Karpas-422 (cell line): ENCODE data around the gene ANXA7. TPM values are rescaled to one million over a fixed set of nuclear protein-coding genes. Genes with fewer than 3 reads are reported as not detected.

Source experiments
- DNase-seq: peaks from one replicate; pipeline ENCODE4 v3.0.0-alpha.2; 2015
- H2AFZ ChIP-seq: fragments of 200-600 bp; sonication (generic); 2 replicates; pipeline ENCODE4 v1.6.1; 2014; ENCODE audit warnings: antibody characterized with exemption, low read length, mixed read lengths
- H3K27ac ChIP-seq: fragments of 200-600 bp; sonication (generic); 2 replicates; pipeline ENCODE4 v1.5.1; 2014; ENCODE audit warnings: mild to moderate bottlenecking, low read length, moderate library complexity
- H3K27me3 ChIP-seq: fragments of 200-600 bp; sonication (generic); 2 replicates; pipeline ENCODE4 v1.6.1; 2014; ENCODE audit warnings: low read length, mixed read lengths
- H3K36me3 ChIP-seq: fragments of 200-600 bp; sonication (generic); 2 replicates; pipeline ENCODE4 v1.6.1; 2014; ENCODE audit warnings: low read length, mixed read lengths; ENCODE audit not compliant: insufficient read depth
- H3K4me1 ChIP-seq: fragments of 200-600 bp; sonication (generic); 2 replicates; pipeline ENCODE4 v1.6.1; 2014; ENCODE audit warnings: mild to moderate bottlenecking, low read length, mixed read lengths
- H3K4me2 ChIP-seq: fragments of 200-600 bp; sonication (generic); 2 replicates; pipeline ENCODE4 v1.6.1; 2014; ENCODE audit warnings: low read length, low read depth, mild to moderate bottlenecking; ENCODE audit not compliant: poor library complexity, severe bottlenecking
- H3K4me3 ChIP-seq: fragments of 200-600 bp; sonication (generic); 2 replicates; pipeline ENCODE4 v1.5.1; 2014; ENCODE audit warnings: mild to moderate bottlenecking, antibody characterized with exemption, low read length, mixed read lengths
- H3K79me2 ChIP-seq: fragments of 200-600 bp; sonication (generic); 2 replicates; pipeline ENCODE4 v1.6.1; 2014; ENCODE audit warnings: mild to moderate bottlenecking, low read length, mixed read lengths
- H3K9ac ChIP-seq: fragments of 200-600 bp; sonication (generic); 2 replicates; pipeline ENCODE4 v1.6.0; 2014; ENCODE audit warnings: low read length
- H3K9me2 ChIP-seq: fragments of 200-600 bp; sonication (generic), shearing (Covaris generic); replicated peaks from 2 replicates; pipeline ENCODE4 v1.6.0; 2014; ENCODE audit warnings: mild to moderate bottlenecking, low read length, moderate library complexity; ENCODE audit not compliant: insufficient read depth
- H3K9me3 ChIP-seq: fragments of 300-700, 200-600 bp; sonication (generic); 2 replicates; pipeline ENCODE4 v1.6.1; 2014; ENCODE audit warnings: low read length, mixed read lengths
- H4K20me1 ChIP-seq: fragments of 200-600 bp; sonication (generic); 2 replicates; pipeline ENCODE4 v1.6.1; 2014; ENCODE audit warnings: mild to moderate bottlenecking, antibody characterized with exemption, low read length, low read depth; ENCODE audit not compliant: insufficient read depth
- total RNA-seq: library from RNA; depleted of rRNA; stranded (reverse); fragments of >200 nt; shearing (Covaris generic); gene quantifications from 2 replicates; pipeline ENCODE4 v1.2.3, GENCODE V29; 2014; ENCODE audit warnings: low replicate concordance

The ANXA7 gene
- total RNA-seq, 1 experiment from 2014 or later = 90.9 TPM

DNA sequence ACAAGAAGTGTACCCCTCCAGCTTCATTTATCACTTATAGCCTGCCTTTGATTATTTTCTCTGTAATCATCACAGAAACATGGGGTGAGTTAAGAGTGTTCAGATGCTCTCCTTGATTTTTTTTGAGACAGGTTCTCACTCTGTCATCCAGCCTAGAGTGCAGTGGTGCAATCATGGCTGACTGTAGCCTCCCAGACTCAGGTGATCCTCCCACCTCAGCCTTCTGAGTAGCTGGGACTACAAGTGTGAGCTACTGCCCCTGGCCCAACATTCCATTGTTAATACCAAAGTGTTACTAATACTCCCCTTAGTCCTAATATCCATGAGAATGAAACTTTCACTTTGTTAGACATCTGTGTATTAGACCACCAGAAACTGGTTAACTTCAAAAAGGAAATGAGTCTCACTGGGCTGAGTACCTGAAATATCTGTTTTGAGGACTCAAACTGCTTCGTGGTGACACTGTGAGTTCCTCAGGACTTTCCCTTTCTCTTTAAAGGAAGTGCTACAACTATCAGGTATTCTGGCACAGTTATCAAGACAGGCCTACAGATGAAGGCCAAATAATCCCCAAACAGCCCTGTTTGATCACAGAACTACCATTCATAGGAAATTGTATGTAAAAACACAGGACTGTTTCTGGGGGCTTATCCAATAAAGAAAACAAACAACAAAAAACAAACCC, 34.7 kb downstream of the ANXA7 start:
- DNase-seq = no peak
- Histone ChIP-seq H3K79me2 (0 out of 2 replicates have a peak, but pooled peaks cover 2% of the 10 kb centered on the region), H3K4me3 (no peak overlapping the region), H3K9ac (no peak overlapping the region), H2AFZ (no peak overlapping the region), H4K20me1 (no peaks in the 10 kb centered on the region), H3K27me3 (no peaks in the 10 kb centered on the region), H3K36me3 (peaks cover 59% of the 10 kb centered on the region), H3K4me1 (no peaks in the 10 kb centered on the region), H3K9me2 (no peaks in the 10 kb centered on the region), H3K4me2 (no peak overlapping the region), H3K9me3 (no peaks in the 10 kb centered on the region), H3K27ac (no peak overlapping the region)

DNA sequence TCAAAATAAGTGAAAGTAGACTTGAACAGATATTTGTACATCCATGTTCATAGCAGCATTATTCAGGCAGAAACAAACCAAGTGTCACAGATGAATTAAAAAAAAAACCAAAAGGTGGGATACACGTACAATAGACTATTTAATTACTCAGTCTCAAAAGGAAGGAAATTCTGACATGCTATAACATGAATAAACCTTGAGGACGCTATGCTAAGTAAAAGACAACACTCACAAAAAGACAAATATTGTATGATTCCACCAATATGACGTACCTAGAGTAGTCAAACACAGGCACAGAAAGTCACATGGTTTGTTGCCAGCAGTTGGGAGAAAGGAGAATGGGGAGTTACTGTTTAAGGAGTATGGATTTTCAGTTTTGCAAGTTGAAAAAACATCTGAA, 37.2 kb downstream of the ANXA7 start:
- Histone ChIP-seq H3K4me2 (no peak overlapping the region), H3K4me3 (no peak overlapping the region), H2AFZ (no peak overlapping the region)

DNA sequence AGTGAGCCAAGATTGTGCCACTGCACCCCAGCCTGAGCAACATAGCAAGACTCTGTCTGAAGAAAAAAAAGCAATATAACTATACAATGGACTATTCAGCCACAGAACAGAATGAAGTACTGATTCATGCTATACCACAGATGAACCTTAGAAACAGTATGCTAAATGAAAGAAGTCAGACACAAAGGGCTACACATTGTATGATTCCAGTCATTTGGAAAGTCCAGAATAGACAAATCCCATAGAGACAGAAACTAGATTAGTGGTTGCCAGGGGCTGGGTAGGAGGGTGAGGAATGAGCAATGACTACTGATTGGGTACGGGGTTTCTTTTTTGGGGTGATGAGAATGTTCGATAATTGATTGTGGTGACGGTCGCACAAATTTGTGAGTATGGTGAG, 45.6 kb downstream of the ANXA7 start:
- H3K9ac ChIP-seq = no peak overlapping the region
- H2AFZ ChIP-seq = no peak overlapping the region
- H3K4me3 ChIP-seq = no peak overlapping the region
- H3K79me2 ChIP-seq = no peaks in the 10 kb centered on the region
- no peaks in the 10 kb centered on the region for H3K9me3 ChIP-seq
- H3K27me3 ChIP-seq = no peaks in the 10 kb centered on the region
- H3K4me2 ChIP-seq = no peak overlapping the region
- H3K27ac ChIP-seq = no peak overlapping the region
- H4K20me1 ChIP-seq = no peaks in the 10 kb centered on the region
- no peaks in the 10 kb centered on the region for H3K9me2 ChIP-seq
- no peaks in the 10 kb centered on the region for H3K4me1 ChIP-seq
- DNase-seq = no peak
- peaks cover 40% of the 10 kb centered on the region for H3K36me3 ChIP-seq

More for the DNA sequence above, 37.2 kb downstream of the ANXA7 start:
- Histone ChIP-seq H3K79me2 (0 out of 2 replicates have a peak, but pooled peaks cover 4% of the 10 kb centered on the region), H3K9me3 (no peaks in the 10 kb centered on the region), H3K9me2 (no peaks in the 10 kb centered on the region), H3K27me3 (no peaks in the 10 kb centered on the region), H3K9ac (no peak overlapping the region), H3K36me3 (peaks cover 51% of the 10 kb centered on the region), H3K4me1 (no peaks in the 10 kb centered on the region), H4K20me1 (no peaks in the 10 kb centered on the region), H3K27ac (no peak overlapping the region)
- DNase-seq = no peak

DNA sequence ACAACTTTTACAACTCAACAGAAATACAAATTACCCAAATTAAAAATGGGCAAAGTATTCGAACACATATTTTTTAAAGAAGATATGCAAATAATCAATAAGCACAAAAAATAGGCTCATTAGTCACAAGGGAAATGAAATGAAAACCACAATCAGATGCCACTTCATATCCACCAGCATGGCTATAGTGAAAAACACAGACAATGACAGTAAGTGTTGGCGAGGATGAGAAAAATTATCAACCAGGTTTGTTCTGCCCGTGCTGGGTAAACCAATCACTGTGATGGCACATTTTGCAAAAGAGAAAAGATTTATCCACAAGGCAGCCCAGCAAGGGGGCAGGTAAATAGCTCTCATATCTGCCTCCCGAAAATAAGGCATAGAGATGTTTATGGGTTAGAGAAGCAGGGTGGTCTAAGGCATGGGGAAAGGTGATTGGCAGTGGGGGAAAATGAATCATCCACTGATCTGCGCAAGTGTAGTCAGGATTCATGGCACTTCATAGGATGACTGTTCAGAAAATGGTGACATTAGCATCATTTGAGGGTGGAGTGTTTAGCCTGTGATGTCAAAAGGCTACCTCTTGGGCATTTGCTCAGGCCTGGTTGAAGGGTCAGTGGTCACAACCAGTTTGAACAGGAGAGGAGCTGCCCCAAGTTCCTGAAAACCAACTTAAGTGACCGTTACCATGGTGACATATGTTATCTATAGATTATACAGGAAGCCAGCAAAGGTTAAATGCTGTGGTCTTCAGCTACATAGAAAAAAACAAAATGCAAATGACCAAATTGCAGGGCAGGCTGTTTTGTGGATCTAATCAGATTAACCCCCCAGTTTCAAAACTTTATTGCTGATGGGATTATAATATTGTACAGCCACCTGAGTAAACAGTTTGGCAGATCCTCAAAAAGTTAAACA, 47.2 kb downstream of the ANXA7 start:
- Histone ChIP-seq H2AFZ (no peak overlapping the region), H3K27me3 (no peaks in the 10 kb centered on the region), H3K27ac (no peak overlapping the region), H3K4me2 (no peak overlapping the region), H3K36me3 (peaks cover 40% of the 10 kb centered on the region), H3K9me2 (no peaks in the 10 kb centered on the region), H3K4me1 (no peaks in the 10 kb centered on the region), H3K9ac (no peak overlapping the region), H3K9me3 (no peaks in the 10 kb centered on the region), H3K79me2 (no peaks in the 10 kb centered on the region), H4K20me1 (no peaks in the 10 kb centered on the region), H3K4me3 (no peak overlapping the region)
- DNase-seq = no peak

DNA sequence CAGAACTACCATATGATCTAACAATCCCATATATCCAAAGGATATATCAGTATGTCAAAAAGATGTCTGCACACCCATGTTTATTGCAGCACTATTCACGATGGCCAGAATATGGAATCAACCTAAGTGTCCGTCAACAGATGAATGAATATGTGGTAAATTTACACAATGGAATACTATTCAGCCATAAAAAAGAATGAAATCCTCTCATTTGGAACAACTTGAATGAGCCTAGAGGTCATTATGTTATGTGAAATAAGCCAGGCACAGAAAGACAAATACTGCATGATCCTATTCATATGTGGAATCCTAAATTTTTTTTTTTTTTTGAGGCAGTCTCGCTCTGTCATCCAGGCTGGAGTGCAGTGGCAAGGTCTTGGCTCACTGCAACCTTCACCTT, 48.9 kb downstream of the ANXA7 start:
- Histone ChIP-seq H3K9me2 (no peaks in the 10 kb centered on the region), H3K79me2 (no peaks in the 10 kb centered on the region), H3K36me3 (peaks cover 36% of the 10 kb centered on the region), H3K4me2 (no peak overlapping the region), H3K9me3 (no peaks in the 10 kb centered on the region), H3K4me1 (no peaks in the 10 kb centered on the region), H3K9ac (no peak overlapping the region), H3K27ac (no peak overlapping the region), H3K4me3 (no peak overlapping the region), H2AFZ (no peak overlapping the region), H3K27me3 (no peaks in the 10 kb centered on the region), H4K20me1 (no peaks in the 10 kb centered on the region)
- DNase-seq = no peak

DNA sequence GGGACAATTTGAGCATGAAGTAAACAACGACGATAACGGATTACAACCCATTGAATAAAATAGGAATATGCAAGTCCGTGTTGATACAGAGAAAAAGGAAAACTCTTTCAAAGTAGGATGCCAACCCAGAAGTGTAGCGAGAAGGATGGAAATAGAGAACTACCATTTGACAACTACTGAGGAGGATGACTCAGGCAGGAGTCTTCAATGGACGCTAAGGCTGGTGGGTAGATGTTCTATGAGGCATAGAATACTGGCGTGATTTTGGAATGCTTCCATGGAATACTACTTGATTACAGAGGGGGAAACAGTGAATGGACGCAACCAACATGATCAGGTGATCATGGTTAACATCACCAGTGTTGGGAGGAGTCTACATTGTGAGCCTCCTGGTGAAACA, 54.4 kb downstream of the ANXA7 start:
- H3K27me3 ChIP-seq = no peaks in the 10 kb centered on the region
- H3K9me2 ChIP-seq = no peaks in the 10 kb centered on the region
- no peak overlapping the region for H2AFZ ChIP-seq
- no peak overlapping the region for H3K4me3 ChIP-seq
- peak overlapping the region; percentile 82 for H3K4me2 ChIP-seq
- H3K36me3 ChIP-seq = peaks cover 7% of the 10 kb centered on the region; the same call in 1 of the 2 replicates
- H3K9me3 ChIP-seq = no peaks in the 10 kb centered on the region
- no peak overlapping the region for H3K27ac ChIP-seq
- no peak for DNase-seq
- no peaks in the 10 kb centered on the region for H3K79me2 ChIP-seq
- H4K20me1 ChIP-seq = no peaks in the 10 kb centered on the region
- peaks cover 12% of the 10 kb centered on the region for H3K4me1 ChIP-seq
- H3K9ac ChIP-seq = no peak overlapping the region

DNA sequence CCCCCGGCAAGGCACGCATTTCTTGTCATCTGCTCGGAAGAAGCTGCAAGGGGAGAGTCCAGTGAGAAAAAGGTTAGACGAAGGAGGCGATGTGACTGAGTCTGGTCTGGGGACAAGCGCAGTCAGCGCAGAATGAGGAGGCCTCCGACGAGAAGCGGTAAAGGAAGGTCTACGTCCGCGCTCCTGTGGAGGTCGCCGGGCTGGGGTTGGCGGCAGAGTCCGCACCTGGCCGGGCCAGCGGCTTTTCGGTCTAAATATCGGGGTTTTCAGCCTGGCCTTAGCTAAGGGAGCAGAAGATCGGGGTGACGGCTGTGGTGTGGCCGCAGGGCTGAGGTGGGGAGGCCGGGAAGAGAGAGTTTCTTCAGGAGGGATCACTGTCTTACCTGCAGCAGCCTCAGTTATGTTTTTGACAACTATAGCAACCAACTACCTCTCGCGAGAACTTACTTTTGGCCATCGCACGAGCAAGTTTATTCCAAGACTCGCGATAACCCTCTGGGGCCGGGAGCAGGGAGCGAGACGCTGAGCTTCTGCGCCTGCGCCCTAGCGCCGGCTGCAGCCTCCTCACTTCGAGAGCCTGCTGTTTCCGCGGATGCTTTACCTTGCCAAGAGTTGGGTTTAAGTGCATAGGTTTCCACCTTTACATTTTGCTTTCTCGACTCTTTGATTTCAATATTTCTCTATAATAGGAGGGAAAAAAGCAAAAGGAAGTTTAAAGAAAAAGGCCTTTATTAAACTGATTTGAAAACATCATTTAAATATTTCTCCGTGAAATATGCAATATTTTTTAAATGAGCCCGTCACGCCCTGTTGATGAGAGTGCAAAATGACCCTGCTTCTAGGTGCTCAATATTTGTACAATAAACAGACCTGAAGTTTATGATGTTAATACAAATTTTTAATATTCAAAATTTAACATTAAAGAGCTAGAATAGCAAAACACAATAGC, 55.3 kb downstream of the ANXA7 start, which contains the start of gene CFAP70:
CFAP70 (minus strand) TSS at position 534 of the 949 bp plus-strand sequence. CDS start 4,068 bp downstream, outside the sequence.
- peak within 1 kb of the TSS; percentile 82 for H3K4me2 ChIP-seq
- H3K27me3 ChIP-seq = no peaks in the 10 kb centered on the region
- no peaks in the 10 kb centered on the region for H3K9me2 ChIP-seq
- no peaks in the 10 kb centered on the region for H3K9me3 ChIP-seq
- H4K20me1 ChIP-seq = no peaks in the 10 kb centered on the region
- H3K4me3 ChIP-seq = peak within 1 kb of the TSS; percentile 69
- H3K36me3 ChIP-seq = peaks cover 4% of the 10 kb centered on the region; the same call in 1 of the 2 replicates
- peak within 1 kb of the TSS; percentile 26; the same call in 1 of the 2 replicates for H3K27ac ChIP-seq
- H3K4me1 ChIP-seq = peaks cover 12% of the 10 kb centered on the region
- DNase-seq = peak; percentile 95
- peak within 1 kb of the TSS; percentile 75 for H3K9ac ChIP-seq
- H3K79me2 ChIP-seq = no peaks in the 10 kb centered on the region
- H2AFZ ChIP-seq = peak within 1 kb of the TSS; percentile 40; the same call in 1 of the 2 replicates
